HepG2 (cell line): ENCODE measurements around the gene S100A13. TPM values are rescaled to one million over a fixed set of nuclear protein-coding genes. Genes with fewer than 3 reads are reported as not detected.

ENCODE experiments used
- ATAC-seq: fragments of 200-7000 bp; cut with Tn5 transposase; 3 replicates; pipeline ENCODE4 v1.9.1; 2020; ENCODE audit warnings: mild to moderate bottlenecking, moderate library complexity
- BruUV-seq: library from RNA; stranded (reverse); fragments of 400-500 nt; replicated peaks from 2 replicates; lab custom pipeline; 2021; lab: Mats Ljungman, UMichigan
- CTCF ChIA-PET: fragments of 300-600 bp; formaldehyde crosslinking; extraction: SDS; loops from one replicate; lab custom pipeline; 2021; ENCODE audit warnings: low total read pairs, inconsistent platforms, low intra/inter-chr PET ratio; lab: Yijun Ruan, JAX
- POLR2A ChIA-PET: fragments of 350-600 bp; sonication (Branson Sonifier 250); formaldehyde crosslinking; loops from one replicate; lab custom pipeline; 2020; ENCODE audit warnings: antibody characterized with exemption, inconsistent platforms; lab: Yijun Ruan, JAX
- DNase-seq: peaks from one replicate; pipeline ENCODE4 v3.0.0-alpha.2; 2015; ENCODE audit warnings: low spot score
- FAIRE-seq: peaks from 3 replicates; lab custom pipeline; 2011; peaks lifted over from hg19 to GRCh38; lab: Jason Lieb, UNC
- H2AFZ ChIP-seq: one replicate; pipeline ENCODE4 v1.6.1; 2011; ENCODE audit warnings: low read length, inconsistent platforms
- H3K27ac ChIP-seq: fragments of 300-600 bp; 3 replicates; pipeline ENCODE4 v1.8.0; 2011; ENCODE audit warnings: mixed run types, mild to moderate bottlenecking, mixed read lengths, low read length, inconsistent platforms; ENCODE audit not compliant: insufficient read depth; ENCODE audit errors: extremely low read length
- H3K27me3 ChIP-seq, 2 experiments: fragments of 200-600 bp in 1 of 2; 2 replicates in 1 of 2; 3 replicates in 1 of 2; pipeline versions ENCODE4 v1.6.0 to v1.8.0; 2011; ENCODE audit warnings: low read length in 2 of 2, mild to moderate bottlenecking in 2 of 2, moderate library complexity in 2 of 2, inconsistent platforms in 1 of 2; ENCODE audit not compliant: insufficient read depth in 2 of 2, control insufficient read depth in 1 of 2
- H3K36me3 ChIP-seq, 2 experiments: fragments of 200-600 bp in 1 of 2; replicated peaks in 1 of 2; 2 replicates in 1 of 2; 3 replicates in 1 of 2; pipeline versions ENCODE4 v1.5.1 to v1.8.0; 2011; ENCODE audit warnings: low read length in 2 of 2, inconsistent platforms in 1 of 2; ENCODE audit not compliant: insufficient read depth in 2 of 2, control insufficient read depth in 1 of 2
- H3K4me1 ChIP-seq: 2 replicates; pipeline ENCODE4 v1.5.1; 2012; ENCODE audit warnings: low read length, inconsistent platforms; ENCODE audit not compliant: insufficient read depth
- H3K4me2 ChIP-seq: 2 replicates; pipeline ENCODE4 v1.6.0; 2011; ENCODE audit warnings: low read depth, low read length, inconsistent platforms
- H3K4me3 ChIP-seq, 3 experiments: fragments of 200-600 bp in 1 of 3; sonication (generic), shearing (Covaris generic) in 1 of 3; replicated peaks in 1 of 3; 2 replicates each; pipeline ENCODE4 v1.5.1; 2011 to 2016; ENCODE audit warnings: low read length in 3 of 3, inconsistent platforms in 2 of 3, low read depth in 2 of 3, mild to moderate bottlenecking in 2 of 3, control low read depth in 1 of 3, mixed read lengths in 1 of 3; ENCODE audit not compliant: insufficient read depth in 1 of 3
- H3K79me2 ChIP-seq: one replicate; pipeline ENCODE4 v1.6.1; 2011; ENCODE audit warnings: low read length, inconsistent platforms; ENCODE audit not compliant: insufficient read depth
- H3K9ac ChIP-seq: 2 replicates; pipeline ENCODE4 v1.6.0; 2011; ENCODE audit warnings: mild to moderate bottlenecking, low read depth, low read length, inconsistent platforms; ENCODE audit not compliant: insufficient read depth
- H3K9me3 ChIP-seq: 2 replicates; pipeline ENCODE4 v1.5.1; 2012; ENCODE audit warnings: mild to moderate bottlenecking, low read length
- H4K20me1 ChIP-seq: 2 replicates; pipeline ENCODE4 v1.6.0; 2011; ENCODE audit warnings: inconsistent platforms, mild to moderate bottlenecking, low read length, moderate library complexity; ENCODE audit not compliant: insufficient read depth
- CEBPB ChIP-seq: IDR thresholded peaks from 2 replicates; pipeline ENCODE4 v1.6.1; 2011; ENCODE audit warnings: low read depth, low read length, improper control_type of control experiment, borderline replicate concordance
- CHD2 ChIP-seq: IDR thresholded peaks from 2 replicates; pipeline ENCODE4 v1.6.1; 2011; ENCODE audit warnings: low read depth, low read length, improper control_type of control experiment
- ETV5 ChIP-seq: IDR thresholded peaks from 2 replicates; pipeline ENCODE4 v1.6.1; 2018; ENCODE audit warnings: missing biosample characterization, missing genetic modification reagents, inconsistent platforms, borderline replicate concordance
- GLI4 ChIP-seq: sonication (generic); formaldehyde crosslinking; IDR thresholded peaks from 2 replicates; pipeline ENCODE4 v1.5.1; 2020; ENCODE audit warnings: missing genetic modification reagents, mild to moderate bottlenecking, moderate library complexity, borderline replicate concordance
- MEIS1 ChIP-seq: sonication (generic); formaldehyde crosslinking; IDR thresholded peaks from 2 replicates; pipeline ENCODE4 v1.9.0; 2021; ENCODE audit warnings: mild to moderate bottlenecking, missing genetic modification reagents, moderate library complexity, borderline replicate concordance
- TCF7 ChIP-seq: sonication (generic); IDR thresholded peaks from 2 replicates; pipeline ENCODE4 v1.6.1; 2016; ENCODE audit warnings: antibody characterized with exemption, low read depth
- THAP8 ChIP-seq: sonication (generic); formaldehyde crosslinking; IDR thresholded peaks from 2 replicates; pipeline ENCODE4 v1.5.1; 2020; ENCODE audit warnings: missing genetic modification reagents, mild to moderate bottlenecking, borderline replicate concordance
- ZKSCAN1 ChIP-seq: fragments of 150-350 bp; IDR thresholded peaks from 2 replicates; pipeline ENCODE4 v1.6.1; 2014; ENCODE audit warnings: low read length
- ZNF615 ChIP-seq: sonication (generic); formaldehyde crosslinking; IDR thresholded peaks from 2 replicates; pipeline ENCODE4 v1.5.0; 2020; ENCODE audit warnings: mild to moderate bottlenecking, missing genetic modification reagents, borderline replicate concordance
- ZNF644 ChIP-seq: IDR thresholded peaks from 2 replicates; pipeline ENCODE4 v1.6.1; 2016; ENCODE audit warnings: low read depth
- ZNF766 ChIP-seq: sonication (generic); formaldehyde crosslinking; IDR thresholded peaks from 2 replicates; pipeline ENCODE4 v1.5.0; 2020; ENCODE audit warnings: missing genetic modification reagents, borderline replicate concordance
- ZNF772 ChIP-seq: sonication (generic); formaldehyde crosslinking; IDR thresholded peaks from 2 replicates; pipeline ENCODE4 v1.5.0; 2020; ENCODE audit warnings: mild to moderate bottlenecking, missing genetic modification reagents
- ZNF792 ChIP-seq: IDR thresholded peaks from 2 replicates; pipeline ENCODE4 v1.6.1; 2016
- WGBS: methylation state at CpG from one replicate; pipeline ENCODE4 v1.1.6; 2017; ENCODE audit warnings: low lambda C conversion rate; 5-methylcytosine and 5-hydroxymethylcytosine counted together
- in situ Hi-C: cut with HindIII; loops from 2 replicates; pipeline ENCODE4 v1.10.0; 2017; ENCODE audit warnings: low pct_unique_long_range_greater_than_20kb; ENCODE audit not compliant: extremely low pct_ligation_motif_present
- intact Hi-C: fragments of 100-400 bp; cut with micrococcal nuclease; formaldehyde crosslinking; loops from one replicate; pipeline ENCODE4 v1.10.0; 2022; ENCODE audit not compliant: unreplicated experiment
- polyA plus RNA-seq, 8 experiments: library from polyadenylated mRNA; depleted of rRNA in 3 of 8; stranded (reverse) in 7 of 8; unstranded in 1 of 8; fragments of >200 nt; fragmentation: Illumina TruSeq in 4 of 8; extraction: Trizol in 4 of 8; gene quantifications; 2 replicates each; pipeline versions ENCODE4 v1.2.1 to v1.2.3, GENCODE V29; 2011 to 2016; ENCODE audit warnings: low read depth in 4 of 8, missing spikeins in 1 of 8, mixed read lengths in 1 of 8; ENCODE audit not compliant: insufficient read depth in 1 of 8
- total RNA-seq, 5 experiments: library from RNA; depleted of rRNA; stranded (reverse); fragments of >200 nt; fragmentation: Illumina TruSeq; extraction: Trizol; gene quantifications; 2 replicates each; pipeline ENCODE4 v1.2.3, GENCODE V29; 2016; ENCODE audit warnings: low read depth in 1 of 5
- TF ChIP-seq, protein P1 (sequence below): sonication (generic); formaldehyde crosslinking; IDR thresholded peaks from 2 replicates; pipeline ENCODE4 v1.4.0; 2020; ENCODE audit warnings: mild to moderate bottlenecking, missing genetic modification reagents, borderline replicate concordance
- TF ChIP-seq, protein P2 (sequence below): sonication (generic); formaldehyde crosslinking; IDR thresholded peaks from 2 replicates; pipeline ENCODE4 v1.8.0; 2022; ENCODE audit warnings: missing genetic modification reagents, low read depth, mild to moderate bottlenecking, borderline replicate concordance
- TF ChIP-seq, protein P3 (sequence below): sonication (generic); formaldehyde crosslinking; IDR thresholded peaks from 2 replicates; pipeline ENCODE4 v1.4.0; 2020; ENCODE audit warnings: missing genetic modification reagents

Gene S100A13
- total and polyA plus RNA-seq, 2 of the 13 experiments (the other 11 are each of a cell fraction or from before 2014, with no cell fraction given) = 89.5 to 172 TPM

GRCh38 chr1:153587314-153587713 is 40.0 kb downstream of the S100A13 start:
- intact Hi-C loops = no loop called here
- H3K9ac ChIP-seq = no peak overlapping the region
- no peak overlapping the region for H3K4me2 ChIP-seq
- BruUV-seq = no TSS peak
- no peak for FAIRE-seq
- H3K4me3 ChIP-seq = no peak overlapping the region
- no peaks in the 10 kb centered on the region for H3K36me3 ChIP-seq
- DNase-seq = no peak
- no peaks in the 10 kb centered on the region for H3K4me1 ChIP-seq
- ChIA-PET POLR2A (no interaction called here), CTCF (no interaction called here)
- no peaks in the 10 kb centered on the region for H4K20me1 ChIP-seq
- no peaks in the 10 kb centered on the region for H3K9me3 ChIP-seq
- 0 out of 5 replicates have a peak, but pooled peaks cover 1 to 3% of the 10 kb centered on the region in 2 experiments for H3K27me3 ChIP-seq
- 19% methylated on average over 5 of the region's 5 CpGs for WGBS
- H3K27ac ChIP-seq = no peak overlapping the region
- no peak overlapping the region for H2AFZ ChIP-seq
- no peak for ATAC-seq
- TF ChIP-seq ZKSCAN1 = no peak
- TF ChIP-seq, protein P1, sequence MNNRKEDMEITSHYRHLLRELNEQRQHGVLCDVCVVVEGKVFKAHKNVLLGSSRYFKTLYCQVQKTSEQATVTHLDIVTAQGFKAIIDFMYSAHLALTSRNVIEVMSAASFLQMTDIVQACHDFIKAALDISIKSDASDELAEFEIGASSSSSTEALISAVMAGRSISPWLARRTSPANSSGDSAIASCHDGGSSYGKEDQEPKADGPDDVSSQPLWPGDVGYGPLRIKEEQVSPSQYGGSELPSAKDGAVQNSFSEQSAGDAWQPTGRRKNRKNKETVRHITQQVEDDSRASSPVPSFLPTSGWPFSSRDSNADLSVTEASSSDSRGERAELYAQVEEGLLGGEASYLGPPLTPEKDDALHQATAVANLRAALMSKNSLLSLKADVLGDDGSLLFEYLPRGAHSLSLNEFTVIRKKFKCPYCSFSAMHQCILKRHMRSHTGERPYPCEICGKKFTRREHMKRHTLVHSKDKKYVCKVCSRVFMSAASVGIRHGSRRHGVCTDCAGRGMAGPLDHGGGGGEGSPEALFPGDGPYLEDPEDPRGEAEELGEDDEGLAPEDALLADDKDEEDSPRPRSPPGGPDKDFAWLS (CRISPR knock-in tag) = no peak
- TF ChIP-seq, all 625 proteins: peak for 0
- no peaks in the 10 kb centered on the region for H3K79me2 ChIP-seq
- in situ Hi-C loops = no loop called here

- Histone ChIP-seq H4K20me1 (no peaks in the 10 kb centered on the region), H2AFZ (no peak overlapping the region), H3K9ac (no peak overlapping the region), H3K4me2 (no peak overlapping the region), H3K36me3 (no peaks in the 10 kb centered on the region), H3K79me2 (no peaks in the 10 kb centered on the region), H3K27me3 (0 out of 5 replicates have a peak, but pooled peaks cover 1 to 3% of the 10 kb centered on the region in 2 experiments), H3K9me3 (no peaks in the 10 kb centered on the region), H3K27ac (no peak overlapping the region), H3K4me1 (no peaks in the 10 kb centered on the region), H3K4me3 (no peak overlapping the region)
- in situ Hi-C loops (no loop called here), intact Hi-C loops (no loop called here)
- DNase-seq (no peak), FAIRE-seq (no peak), ATAC-seq (no peak)
- BruUV-seq = no TSS peak
- ChIA-PET POLR2A (no interaction called here), CTCF (no interaction called here)
- WGBS = 17% methylated on average over 1 of the region's 1 CpG
- TF ChIP-seq ZNF772 (CRISPR knock-in tag) = no peak
- no peak for TF ChIP-seq THAP8 (CRISPR knock-in tag)
- no peak for TF ChIP-seq ZNF766 (CRISPR knock-in tag)
- TF ChIP-seq GLI4 (CRISPR knock-in tag) = no peak
- TF ChIP-seq, protein P2, sequence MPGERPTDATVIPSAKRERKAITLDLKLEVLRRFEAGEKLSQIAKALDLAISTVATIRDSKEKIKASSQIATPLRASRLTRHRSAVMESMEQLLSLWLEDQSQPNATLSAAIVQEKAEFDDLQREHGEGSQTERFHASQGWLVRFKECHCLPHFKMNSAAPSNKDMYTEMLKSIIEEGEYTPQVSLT (CRISPR knock-in tag) = no peak
- TF ChIP-seq ZNF644 (CRISPR knock-in tag) = no peak
- TF ChIP-seq ZNF615 (CRISPR knock-in tag) = no peak
- TF ChIP-seq CEBPB = no peak
- no peak for TF ChIP-seq MEIS1 (CRISPR knock-in tag)
- no peak for TF ChIP-seq CHD2
- TF ChIP-seq ZNF792 = no peak
- TF ChIP-seq ETV5 (CRISPR knock-in tag) = no peak
- TF ChIP-seq, protein P3, sequence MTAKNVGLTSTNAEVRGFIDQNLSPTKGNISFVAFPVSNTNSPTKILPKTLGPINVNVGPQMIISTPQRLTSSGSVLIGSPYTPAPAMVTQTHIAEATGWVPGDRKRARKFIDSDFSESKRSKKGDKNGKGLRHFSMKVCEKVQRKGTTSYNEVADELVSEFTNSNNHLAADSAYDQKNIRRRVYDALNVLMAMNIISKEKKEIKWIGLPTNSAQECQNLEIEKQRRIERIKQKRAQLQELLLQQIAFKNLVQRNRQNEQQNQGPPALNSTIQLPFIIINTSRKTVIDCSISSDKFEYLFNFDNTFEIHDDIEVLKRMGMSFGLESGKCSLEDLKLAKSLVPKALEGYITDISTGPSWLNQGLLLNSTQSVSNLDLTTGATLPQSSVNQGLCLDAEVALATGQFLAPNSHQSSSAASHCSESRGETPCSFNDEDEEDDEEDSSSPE = no peak
- no peak for TF ChIP-seq TCF7
Observed at GRCh38 chr1:153586347-153586746, 41.0 kb downstream of the S100A13 start.
